ENCODE data around the gene HEATR5A.

- TF ChIP-seq CTCF (conservative IDR thresholded peaks at IDR 0.05; ENCODE audit: low read depth in 2 of 2) (no peak), EZH2 (IDR thresholded peaks at IDR 0.05; ENCODE audit: low read depth, unreplicated experiment) (no peak), EZH2phosphoT487 (IDR thresholded peaks at IDR 0.05; ENCODE audit: unreplicated experiment) (no peak), STAT1 (IDR thresholded peaks at IDR 0.05; ENCODE audit: unreplicated experiment) (no peak), CREB1 (CRISPR knock-in tag; IDR thresholded peaks at IDR 0.05; ENCODE audit: low read depth) (no peak)
Observed at GRCh38 chr14:31258427-31259039, 161.8 kb downstream of the HEATR5A start.

Measured in GM23338 (cell line).